ENCODE measurements around the gene LEMD2. TPM values are rescaled to one million over a fixed set of nuclear protein-coding genes. Genes with fewer than 3 reads are reported as not detected.

LEMD2 gene
- total RNA-seq, 1 experiment from 2014 or later: 91.8 TPM

DNA sequence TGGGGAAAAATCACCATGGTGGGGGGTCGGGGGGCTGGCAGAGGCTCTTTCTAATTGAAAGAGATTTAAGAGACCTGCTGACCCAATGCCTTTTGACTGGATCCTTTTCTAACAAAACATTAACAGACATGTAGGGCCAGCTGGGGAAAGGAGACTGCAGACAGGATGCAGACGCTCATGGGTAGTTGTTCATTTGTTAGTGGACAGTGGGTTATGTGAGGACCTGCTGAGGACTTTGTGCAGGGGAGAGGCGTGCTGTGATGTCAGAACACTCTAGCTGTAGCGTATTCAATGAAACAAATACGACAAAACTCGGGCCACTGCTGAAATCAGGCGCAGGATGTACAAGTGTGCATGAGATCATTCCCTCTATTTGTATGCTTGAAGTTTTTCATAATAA is 43.4 kb downstream of the LEMD2 start:
- Histone ChIP-seq H2AK5ac (ENCODE audit: insufficient read length, low read length) (no peak overlapping the region), H2BK15ac (ENCODE audit: low read depth, low read length) (no peak overlapping the region), H3K79me2 (ENCODE audit: insufficient read depth, low read length) (no peaks in the 10 kb centered on the region), H3K4ac (ENCODE audit: low read depth, low read length) (no peak overlapping the region), H2BK20ac (ENCODE audit: low read depth, low read length, poor library complexity, severe bottlenecking) (no peak overlapping the region), H3K9ac (ENCODE audit: extremely low read depth, insufficient read length, low read length) (no peak overlapping the region), H3K9me3 (ENCODE audit: control insufficient read depth, low read depth, low read length) (no peaks in the 10 kb centered on the region), H3K27me3 (ENCODE audit: insufficient read depth, low read length) (no peaks in the 10 kb centered on the region), H3K4me1 (ENCODE audit: insufficient read depth, low read length) (peaks cover 8% of the 10 kb centered on the region; the same call in 1 of the 2 replicates), H2BK12ac (ENCODE audit: insufficient read length, low read depth, low read length) (no peak overlapping the region), H3T11ph (ENCODE audit: low read length) (no peak overlapping the region), H3K4me2 (ENCODE audit: insufficient read depth, insufficient read length, low read length) (no peak overlapping the region), H3K18ac (ENCODE audit: insufficient read length, low read depth, low read length) (no peak overlapping the region), H3K27ac (ENCODE audit: insufficient read length, low read depth, low read length) (no peak overlapping the region), H3K23ac (ENCODE audit: insufficient read length, low read depth, low read length) (no peak overlapping the region), H2BK5ac (ENCODE audit: insufficient read length, low read length) (no peak overlapping the region), H4K8ac (replicated peaks; ENCODE audit: insufficient read length, low read depth, low read length) (no peak overlapping the region), H4K91ac (ENCODE audit: insufficient read length, low read depth, low read length) (no peak overlapping the region), H3K56ac (ENCODE audit: insufficient read length, low read depth, low read length) (no peak overlapping the region), H4K5ac (ENCODE audit: insufficient read length, low read depth, low read length) (no peak overlapping the region), H3K23me2 (ENCODE audit: insufficient read length, low read depth, low read length, poor library complexity, severe bottlenecking) (no peaks in the 10 kb centered on the region), H4K20me1 (ENCODE audit: control insufficient read depth, insufficient read depth, insufficient read length) (no peaks in the 10 kb centered on the region), H3K14ac (ENCODE audit: insufficient read depth, low read length) (no peak overlapping the region), H3K79me1 (ENCODE audit: insufficient read depth, low read depth, low read length, poor library complexity, severe bottlenecking) (no peaks in the 10 kb centered on the region), H2BK120ac (ENCODE audit: low read depth, low read length, poor library complexity, severe bottlenecking) (no peak overlapping the region), H2AFZ (ENCODE audit: low read length) (no peak overlapping the region)
- TF ChIP-seq, protein P1, sequence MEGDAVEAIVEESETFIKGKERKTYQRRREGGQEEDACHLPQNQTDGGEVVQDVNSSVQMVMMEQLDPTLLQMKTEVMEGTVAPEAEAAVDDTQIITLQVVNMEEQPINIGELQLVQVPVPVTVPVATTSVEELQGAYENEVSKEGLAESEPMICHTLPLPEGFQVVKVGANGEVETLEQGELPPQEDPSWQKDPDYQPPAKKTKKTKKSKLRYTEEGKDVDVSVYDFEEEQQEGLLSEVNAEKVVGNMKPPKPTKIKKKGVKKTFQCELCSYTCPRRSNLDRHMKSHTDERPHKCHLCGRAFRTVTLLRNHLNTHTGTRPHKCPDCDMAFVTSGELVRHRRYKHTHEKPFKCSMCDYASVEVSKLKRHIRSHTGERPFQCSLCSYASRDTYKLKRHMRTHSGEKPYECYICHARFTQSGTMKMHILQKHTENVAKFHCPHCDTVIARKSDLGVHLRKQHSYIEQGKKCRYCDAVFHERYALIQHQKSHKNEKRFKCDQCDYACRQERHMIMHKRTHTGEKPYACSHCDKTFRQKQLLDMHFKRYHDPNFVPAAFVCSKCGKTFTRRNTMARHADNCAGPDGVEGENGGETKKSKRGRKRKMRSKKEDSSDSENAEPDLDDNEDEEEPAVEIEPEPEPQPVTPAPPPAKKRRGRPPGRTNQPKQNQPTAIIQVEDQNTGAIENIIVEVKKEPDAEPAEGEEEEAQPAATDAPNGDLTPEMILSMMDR (conservative IDR thresholded peaks at IDR 0.05): no peak
- peaks cover 9% of the 10 kb centered on the region for H3K27me3 Mint-ChIP-seq (ENCODE audit: low read depth)
- DNase-seq: no peak
- no CpG with 5 or more reads among the region's 7 CpGs for WGBS (ENCODE audit: extremely low coverage, insufficient read length, low lambda C conversion rate)
- H3K4me3 Mint-ChIP-seq: peak overlapping the region in 1 of 2 experiments; percentile 14; a peak in 1 of 5 replicates
- no peaks in the 10 kb centered on the region for H3K9me3 Mint-ChIP-seq
- peaks cover 50 to 68% of the 10 kb centered on the region in 2 experiments for H3K4me1 Mint-ChIP-seq
- H3K27ac Mint-ChIP-seq: peak overlapping the region in 1 of 3 experiments; percentile 59; a peak in 2 of 7 replicates
- no peaks in the 10 kb centered on the region; a peak in 1 of 7 replicates for H3K36me3 Mint-ChIP-seq (ENCODE audit: insufficient read depth in 1 of 3, low read depth in 3 of 3)
